Astrocyte (in vitro differentiated cells and primary cell): ENCODE results near the gene RNF34.

Experiments
- CTCF ChIP-seq: IDR thresholded peaks from 2 replicates; pipeline ENCODE4 v1.5.1; 2011; ENCODE audit warnings: low read depth, mild to moderate bottlenecking, inconsistent platforms, low read length, moderate library complexity; ENCODE audit not compliant: insufficient read depth
- EZH2 ChIP-seq: IDR thresholded peaks from 2 replicates; pipeline ENCODE4 v1.6.1; 2012; ENCODE audit warnings: mild to moderate bottlenecking, low read length, inconsistent platforms; ENCODE audit not compliant: insufficient read depth

- TF ChIP-seq EZH2 = no peak
- no peak for TF ChIP-seq CTCF
Observed at GRCh38 chr12:121427556-121428050, 27.7 kb downstream of the RNF34 start.
